GM21786 (cell line): Measurements from ENCODE around the gene TMEM192.
"Not testable (repeated sequence)": the region's sequence is repeated elsewhere in the genome, so short reads cannot be mapped to it uniquely, and the experiment has no call there.

Experiments
- ATAC-seq: cut with Tn5 transposase; IDR thresholded peaks from one replicate; pipeline ENCODE4 v1.9.1; 2021; ENCODE audit not compliant: unreplicated experiment

Gene TMEM192

DNA sequence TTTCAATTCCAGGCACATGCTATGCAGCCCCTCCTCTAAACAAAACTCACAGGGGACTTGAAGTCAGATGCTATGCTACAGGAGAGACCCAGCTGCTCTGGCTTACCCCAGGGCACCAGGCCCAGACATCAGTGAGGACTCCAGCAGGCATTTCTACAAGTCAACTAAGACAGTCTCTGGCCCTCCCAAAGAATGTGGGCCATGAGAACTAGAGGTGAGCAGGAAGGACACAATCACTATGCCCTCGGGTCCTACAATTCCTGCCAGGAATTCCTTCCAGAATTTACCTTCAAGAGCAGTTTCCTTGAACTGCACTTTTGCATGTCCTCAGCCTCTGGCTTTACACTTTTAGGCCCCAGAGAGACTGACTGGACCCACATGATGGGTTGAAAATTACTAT, 17.4 kb downstream of the TMEM192 start:
- no peak for ATAC-seq

DNA sequence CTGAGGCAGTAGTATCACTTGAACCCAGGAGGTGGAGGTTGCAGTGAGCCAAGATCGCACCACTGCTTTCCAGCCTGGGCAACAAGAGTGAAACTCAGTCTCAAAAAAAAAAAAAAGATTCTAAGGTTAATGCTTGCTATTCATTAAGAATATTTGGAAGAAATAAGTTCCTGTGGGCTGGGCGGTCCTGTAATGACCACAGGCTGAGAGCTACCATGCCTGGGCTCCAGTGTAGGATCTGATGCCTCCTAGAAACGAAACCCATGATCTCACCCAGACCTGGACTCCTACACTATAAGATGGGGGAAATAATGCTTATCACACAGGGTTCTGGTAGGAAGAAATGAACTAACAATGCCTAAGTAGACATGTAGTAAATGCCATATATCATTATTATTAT, 17.8 kb downstream of the TMEM192 start:
- ATAC-seq: no peak

DNA sequence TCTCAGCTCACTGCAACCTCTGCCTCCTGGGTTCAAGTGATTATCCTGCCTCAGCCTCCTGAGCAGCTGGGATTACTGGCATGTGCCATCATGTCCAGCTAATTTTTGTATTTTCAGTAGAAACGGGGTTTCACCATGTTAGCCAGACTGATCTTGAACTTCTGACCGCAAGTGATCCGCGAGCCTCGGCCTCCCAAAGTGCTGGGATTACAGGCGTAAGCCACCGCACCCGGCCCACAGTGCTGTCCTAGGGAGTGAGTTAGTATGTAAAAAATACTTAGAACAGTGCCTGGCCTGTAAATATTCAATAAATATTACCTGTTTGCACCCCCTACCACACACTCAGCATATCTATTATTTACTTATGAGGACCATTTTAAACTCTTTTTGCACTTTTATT, 20.5 kb downstream of the TMEM192 start:
- ATAC-seq: not testable (repeated sequence)

DNA sequence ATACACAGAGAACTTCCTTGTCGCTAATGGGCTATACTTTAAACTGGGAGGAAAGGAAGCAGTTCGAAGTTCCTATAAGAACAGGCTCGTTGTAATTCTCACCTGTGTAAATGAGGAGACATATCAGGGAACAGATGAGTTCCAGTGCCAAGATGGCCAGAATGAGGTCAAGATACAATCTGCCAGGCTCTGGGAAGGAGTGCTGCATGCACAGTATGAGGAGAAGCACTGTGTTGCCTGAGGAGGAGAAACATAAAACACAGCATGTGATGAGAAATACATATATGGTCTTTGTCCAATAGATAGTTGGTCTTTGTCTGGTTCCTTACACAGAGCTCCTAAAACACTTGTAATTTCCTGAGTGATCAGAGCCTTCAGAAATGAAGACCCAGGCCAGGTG, 24.3 kb downstream of the TMEM192 start:
- no peak for ATAC-seq

DNA sequence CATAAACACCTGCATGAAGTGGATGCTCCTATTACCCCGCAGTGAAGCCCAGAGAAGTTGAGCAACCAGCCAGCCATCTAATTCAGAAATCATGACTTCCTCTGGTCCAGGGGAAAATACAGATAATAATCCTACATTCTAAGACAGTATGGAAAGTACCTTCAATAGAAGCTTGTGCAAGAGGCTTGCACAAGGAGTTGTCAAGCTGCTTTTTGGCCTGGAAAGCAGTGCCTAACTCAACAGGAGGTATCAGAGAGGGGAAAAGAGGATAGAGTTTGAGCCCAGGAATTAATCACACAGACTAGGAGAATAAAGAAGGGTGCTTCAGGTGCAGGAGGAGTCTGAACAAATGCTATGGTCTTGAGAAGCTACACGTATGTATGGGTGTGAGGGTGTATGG, 26.7 kb downstream of the TMEM192 start:
- no peak for ATAC-seq

DNA sequence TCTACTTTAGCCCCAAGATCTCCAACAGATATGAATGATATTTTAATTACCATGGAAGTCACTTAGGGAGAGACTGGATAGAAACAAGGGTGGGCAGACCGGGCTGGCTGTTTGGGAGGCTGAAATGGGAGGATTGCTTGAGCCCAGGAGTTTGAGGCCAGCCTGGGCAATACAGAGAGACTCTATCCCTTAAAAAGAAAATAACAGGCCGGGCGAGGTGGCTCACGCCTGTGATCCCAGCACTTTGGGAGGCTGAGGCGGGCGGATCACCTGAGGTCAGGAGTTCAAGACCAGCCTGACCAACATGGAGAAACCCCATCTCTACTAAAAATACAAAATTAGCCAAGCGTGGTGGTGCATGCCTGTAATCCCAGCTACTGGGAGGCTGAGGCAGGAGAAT, 27.9 kb downstream of the TMEM192 start:
- not testable (repeated sequence) for ATAC-seq

DNA sequence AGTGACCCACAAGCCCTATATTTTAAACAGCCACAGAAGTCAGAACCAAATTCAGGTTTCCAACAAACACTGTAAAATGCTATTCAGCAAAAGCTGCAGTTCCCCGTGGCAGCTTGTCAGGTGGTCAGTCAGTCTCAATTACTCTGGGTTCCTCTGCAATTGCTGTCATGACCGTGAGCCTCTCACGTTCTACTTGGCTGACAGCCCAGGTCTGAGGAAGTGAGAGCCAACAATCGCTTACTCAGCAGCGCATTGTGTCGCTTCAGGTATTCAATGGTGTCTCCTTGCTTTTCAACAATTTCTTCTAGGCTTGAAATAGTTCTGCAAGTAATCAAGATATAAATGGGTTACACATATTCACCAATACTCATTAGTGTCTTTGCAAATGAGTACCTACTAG, 33.2 kb downstream of the TMEM192 start:
- ATAC-seq: peak; percentile 82

DNA sequence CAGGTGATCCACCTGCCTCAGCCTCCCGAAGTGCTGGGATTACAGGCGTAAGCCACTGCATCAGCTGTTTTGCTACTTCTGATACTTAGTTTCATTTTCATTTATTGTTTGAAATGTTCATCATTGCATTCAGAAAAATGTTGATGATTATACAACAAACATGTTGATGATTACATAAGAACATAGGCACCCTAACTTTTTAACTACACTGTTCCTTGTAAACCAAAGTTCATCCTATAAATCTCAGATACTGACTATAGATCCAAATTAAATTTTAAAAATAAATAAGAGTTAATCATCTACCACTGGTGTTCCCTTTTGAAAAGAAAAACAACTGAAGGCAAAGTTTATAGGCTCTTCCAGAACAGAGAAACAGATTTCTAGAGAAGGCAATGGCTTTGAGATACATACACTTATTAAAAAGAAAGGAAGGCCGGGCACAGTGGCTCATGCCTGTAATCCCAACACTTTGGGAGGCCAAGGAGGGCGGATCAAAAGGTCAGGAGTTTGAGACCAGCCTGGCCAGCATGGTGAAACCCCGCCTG, 35.6 kb downstream of the TMEM192 start:
- no peak for ATAC-seq

DNA sequence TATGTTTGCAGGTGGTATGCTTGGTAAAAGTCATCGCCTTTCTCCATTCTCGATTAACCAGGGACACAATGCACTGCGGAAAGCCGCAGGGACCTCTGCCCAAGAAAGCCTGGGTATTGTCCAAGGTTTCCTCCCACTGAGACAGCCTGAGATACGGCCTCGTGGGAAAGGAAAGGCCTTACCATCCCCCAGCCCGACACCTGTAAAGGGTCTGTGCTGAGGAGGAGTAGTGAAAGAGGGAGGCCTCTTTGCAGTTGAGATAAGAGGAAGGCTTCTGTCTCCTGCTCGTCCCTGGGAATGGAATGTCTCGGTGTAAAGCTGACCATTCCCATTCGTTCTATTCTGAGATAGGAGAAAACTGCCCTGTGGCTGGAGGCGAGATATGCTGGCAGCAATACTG, 39.3 kb downstream of the TMEM192 start:
- ATAC-seq: not testable (repeated sequence)

DNA sequence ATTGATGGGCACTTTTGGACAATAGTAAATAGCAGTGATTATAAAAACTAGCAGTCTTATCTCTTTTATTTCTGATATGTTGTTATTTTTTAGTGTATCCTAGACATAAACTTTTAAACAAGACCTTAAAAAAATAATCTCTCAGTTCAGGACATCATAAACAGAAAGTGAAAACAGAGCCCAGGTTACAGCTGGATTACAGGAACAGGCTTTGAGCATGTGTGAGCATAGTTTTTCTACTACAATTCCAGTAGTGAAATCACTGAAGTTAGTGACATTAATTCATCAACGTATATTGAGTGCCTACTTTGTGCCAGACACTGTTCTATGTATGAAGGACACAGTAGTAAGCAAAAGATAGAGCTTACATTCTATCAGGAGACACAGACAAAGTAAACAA, 42.1 kb downstream of the TMEM192 start:
- ATAC-seq: no peak

DNA sequence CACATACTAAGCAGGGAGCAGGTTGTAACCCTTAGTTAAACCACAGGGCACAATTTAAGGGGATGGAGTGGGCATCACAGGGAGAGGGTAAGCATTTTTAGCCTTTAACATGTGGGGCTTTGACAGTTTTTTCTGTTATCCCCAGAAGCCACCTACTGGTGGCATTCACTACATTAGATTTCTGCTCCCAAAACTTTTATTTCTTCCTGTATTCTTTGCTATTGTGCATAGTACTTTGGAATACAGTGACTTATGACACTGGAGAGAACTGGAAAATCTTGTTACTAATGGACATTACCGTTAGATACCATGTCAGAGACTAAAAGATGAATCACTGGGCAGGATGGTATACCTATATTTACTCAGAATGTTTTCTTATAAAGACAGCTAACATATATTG, 51.7 kb downstream of the TMEM192 start:
- ATAC-seq: no peak

DNA sequence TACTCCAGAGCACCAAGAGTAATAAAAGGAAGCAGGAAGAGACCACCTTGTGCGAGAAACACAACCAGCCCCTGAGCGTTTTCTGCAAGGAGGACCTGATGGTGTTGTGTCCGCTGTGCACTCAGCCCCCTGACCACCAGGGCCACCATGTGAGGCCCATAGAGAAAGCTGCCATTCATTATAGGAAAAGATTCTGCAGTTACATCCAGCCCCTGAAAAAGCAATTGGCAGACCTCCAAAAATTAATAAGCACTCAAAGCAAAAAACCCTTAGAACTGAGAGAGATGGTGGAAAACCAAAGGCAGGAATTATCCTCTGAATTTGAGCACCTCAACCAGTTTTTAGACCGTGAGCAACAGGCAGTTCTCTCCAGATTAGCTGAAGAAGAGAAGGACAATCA, 53.3 kb downstream of the TMEM192 start:
- ATAC-seq: no peak

DNA sequence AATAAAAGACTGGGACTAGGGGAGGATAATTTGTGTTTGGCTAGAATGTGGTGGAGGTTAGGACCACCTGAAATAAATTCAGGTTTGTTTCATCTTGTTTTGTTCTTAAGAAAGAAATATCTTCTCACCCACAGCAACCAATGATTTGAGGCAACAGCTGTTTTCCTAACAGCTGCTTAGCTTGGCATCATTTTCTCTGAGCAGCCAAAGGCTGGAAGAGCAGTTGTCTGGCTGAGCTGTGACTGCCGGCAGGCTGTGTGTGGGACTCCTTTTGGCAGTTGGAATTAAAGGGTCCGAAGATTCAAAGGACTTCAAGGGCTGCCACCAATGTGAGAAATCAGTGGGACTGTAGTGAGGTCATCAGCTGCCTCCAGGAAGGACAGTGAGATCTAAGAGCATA, 54.0 kb downstream of the TMEM192 start:
- ATAC-seq: no peak

DNA sequence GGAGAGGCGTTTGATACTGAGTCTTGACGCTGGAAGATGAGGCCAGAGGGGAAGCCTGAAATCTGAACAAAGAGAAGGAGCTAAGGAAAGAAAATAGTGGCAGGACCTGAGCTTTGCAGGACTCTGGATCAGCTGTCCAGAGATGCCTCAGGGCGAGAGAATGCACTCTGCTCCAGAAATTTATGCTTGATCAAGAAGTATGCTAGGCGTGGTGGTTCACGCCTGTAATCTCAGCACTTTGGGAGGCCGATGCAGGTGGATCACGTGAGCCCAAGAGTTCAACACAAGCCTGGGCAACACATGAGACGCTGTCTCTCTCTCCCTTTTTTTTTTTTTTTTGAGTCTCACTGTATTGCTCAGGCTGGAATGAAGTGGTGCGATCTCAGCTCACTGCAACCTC, 57.1 kb downstream of the TMEM192 start:
- no peak for ATAC-seq

DNA sequence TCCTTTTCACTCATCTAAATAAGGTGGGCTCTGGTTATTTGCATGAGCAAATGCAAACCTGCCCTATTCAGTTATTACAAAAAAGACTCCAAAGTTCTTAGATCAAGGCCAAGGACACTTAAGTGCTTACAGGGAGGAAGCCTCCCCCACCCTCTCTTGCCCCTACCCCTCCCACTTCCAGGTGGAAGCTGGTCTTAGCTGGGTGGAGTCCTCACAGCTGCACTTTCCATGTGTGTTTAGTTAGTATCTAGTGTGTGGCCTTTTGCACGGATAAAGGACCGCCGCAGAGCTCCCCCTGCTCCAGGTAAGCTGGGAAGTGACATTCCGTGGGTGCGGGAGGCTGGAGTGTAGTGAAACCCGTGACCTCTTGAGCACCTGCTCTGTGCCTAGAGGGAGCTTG, 59.0 kb downstream of the TMEM192 start, which contains the start of gene TRIM75:
Gene TRIM75, plus strand, starts transcription at position 222 of the 400 bp plus-strand sequence. CDS start 5,282 bp downstream, outside the sequence.
- ATAC-seq: no peak

DNA sequence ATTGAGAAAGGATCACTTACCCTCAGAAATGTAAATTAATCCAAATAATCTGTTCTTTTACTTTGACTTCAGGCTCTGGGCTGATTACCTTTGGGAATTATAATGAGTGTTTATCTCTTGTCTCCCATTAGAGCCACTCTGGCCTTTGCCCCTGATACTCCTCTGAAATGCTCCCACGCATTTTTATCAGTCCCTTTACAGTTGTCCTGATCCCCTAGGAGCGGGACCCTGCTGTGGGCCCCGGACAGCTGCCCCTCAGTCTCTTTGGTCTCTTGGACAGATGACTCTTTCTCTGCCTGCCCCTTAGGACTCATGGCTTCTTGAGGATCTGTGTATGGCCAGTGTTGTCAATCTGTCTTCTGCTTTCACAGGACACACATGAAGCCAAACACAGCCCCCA, 60.0 kb downstream of the TMEM192 start:
- ATAC-seq: no peak

DNA sequence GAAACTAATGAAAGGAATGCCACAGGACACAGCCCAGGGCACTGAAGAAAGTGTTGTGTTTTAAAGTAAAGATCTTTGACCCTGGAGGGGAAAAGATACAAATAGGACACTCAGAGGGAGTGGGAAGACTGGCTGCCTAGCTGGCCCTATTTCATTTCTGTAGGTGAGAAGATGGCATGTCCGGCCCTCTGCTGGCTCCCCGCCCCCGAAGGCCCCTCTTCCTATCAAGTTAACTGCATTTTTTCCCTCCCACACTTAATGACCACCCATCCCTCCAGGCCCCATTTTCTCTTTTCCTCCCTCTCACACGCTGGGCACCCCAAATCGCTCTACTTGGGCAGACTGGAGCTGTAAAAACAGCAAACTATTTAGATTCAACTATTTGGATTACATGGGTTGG, 64.5 kb downstream of the TMEM192 start:
- ATAC-seq: no peak

DNA sequence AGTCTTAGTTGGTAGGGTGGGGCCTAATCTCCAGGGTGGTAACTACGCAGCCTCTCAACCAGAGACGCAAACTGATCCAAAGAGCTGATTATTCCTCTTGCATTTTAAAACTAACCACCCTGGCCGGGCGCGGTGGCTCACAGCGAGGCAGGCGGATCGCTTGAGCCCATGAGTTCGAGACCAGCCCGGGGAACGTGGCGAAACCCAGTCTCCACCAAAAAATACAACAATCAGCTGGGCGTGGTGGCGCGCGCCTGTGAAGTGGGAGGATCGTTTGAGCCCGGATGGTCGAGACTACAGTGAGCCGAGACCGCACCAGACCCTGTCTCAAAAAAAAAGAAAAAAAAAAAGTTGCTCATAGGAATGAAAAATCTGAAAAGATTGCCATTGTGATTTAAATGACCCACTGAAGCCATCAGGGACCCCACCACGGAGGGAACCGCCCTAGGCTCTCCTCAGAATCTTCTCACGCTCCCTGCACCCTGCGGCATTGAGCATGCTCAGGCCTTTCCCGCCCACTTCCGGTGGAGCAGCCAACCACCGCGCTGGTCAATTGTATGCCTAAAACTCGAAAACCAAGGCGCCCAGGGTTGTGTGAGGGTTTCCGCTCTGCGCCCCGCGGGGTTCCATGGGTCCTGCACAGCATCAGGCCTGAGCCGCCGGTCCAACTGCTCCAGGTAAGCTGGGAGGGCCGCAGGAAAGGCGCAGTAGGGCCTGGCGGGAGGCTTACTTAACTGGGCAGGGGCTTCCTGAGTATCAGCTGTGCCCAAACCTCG, 81.0 kb downstream of the TMEM192 start, which contains the start of gene TRIM60:
Gene TRIM60, plus strand, starts transcription at position 564 of the 776 bp plus-strand sequence. CDS start 8,074 bp downstream, outside the sequence.
- ATAC-seq: no peak

DNA sequence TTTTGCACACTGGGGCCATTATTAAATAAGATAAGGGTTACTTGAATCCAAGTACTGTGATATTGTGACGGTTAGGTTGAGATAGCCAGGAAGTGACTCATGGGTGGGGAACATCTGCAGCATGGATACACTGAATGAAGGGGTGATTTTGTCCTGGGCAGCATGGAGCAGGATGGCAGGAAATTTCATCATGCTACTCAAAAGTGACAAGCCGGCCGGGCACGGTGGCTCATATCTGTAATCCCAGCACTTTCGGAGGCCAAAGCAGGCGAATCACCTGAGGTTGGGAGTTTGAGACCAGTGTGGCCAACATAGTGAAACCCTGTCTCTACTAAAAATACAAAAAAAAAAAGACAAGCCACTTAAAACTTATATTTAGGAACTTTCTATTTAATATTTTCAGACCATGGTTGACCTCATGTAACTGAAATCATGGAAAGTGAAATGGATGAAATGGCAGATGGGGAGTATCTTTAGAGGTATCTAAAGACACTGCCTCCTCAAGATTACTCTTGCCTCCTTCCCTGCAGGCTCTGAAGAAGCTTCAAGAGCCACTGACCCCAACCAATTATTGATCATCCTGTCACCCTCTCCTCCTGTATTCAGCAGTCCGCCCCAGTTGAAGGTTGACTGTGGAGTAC, 84.8 kb downstream of the TMEM192 start:
- ATAC-seq: no peak

DNA sequence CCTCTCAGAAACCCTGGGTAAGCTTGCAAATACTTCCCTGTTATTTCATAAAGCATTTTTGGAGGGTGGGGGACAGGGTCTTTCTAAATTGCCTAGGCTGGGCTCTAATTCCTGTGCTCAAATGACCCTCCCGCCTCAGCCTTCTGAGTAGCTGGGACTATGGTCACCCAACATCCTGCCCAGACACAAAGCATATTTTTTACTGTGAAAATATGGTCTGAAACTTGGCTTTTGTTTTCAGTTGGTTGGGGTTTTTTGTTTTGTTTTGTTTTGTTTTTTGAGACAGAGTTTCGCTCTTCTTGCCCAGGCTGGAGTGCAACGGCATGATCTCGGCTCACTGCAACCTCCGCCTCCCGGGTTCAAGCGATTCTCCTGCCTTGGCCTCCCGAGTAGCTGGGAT, 86.9 kb downstream of the TMEM192 start:
- not testable (repeated sequence) for ATAC-seq
